Vagina (tissue), 2 donors: Measurements from ENCODE around the gene ATAD1. TPM values are rescaled to one million over a fixed set of nuclear protein-coding genes. Genes with fewer than 3 reads are reported as not detected.

Experiments
- DNase-seq, 2 donors: peaks; one replicate each; pipeline ENCODE4 v3.0.0-alpha.2; 2017; ENCODE audit errors: extremely low spot score in 2 of 2
- H3K27ac ChIP-seq: fragments of 200-600 bp; sonication (generic); one replicate; pipeline ENCODE4 v1.5.1; 2019
- H3K27me3 ChIP-seq: fragments of 200-600 bp; sonication (generic); one replicate; pipeline ENCODE4 v1.5.1; 2019
- H3K36me3 ChIP-seq, 2 donors: fragments of 200-600 bp; sonication (generic); one replicate each; pipeline ENCODE4 v1.5.1; 2017 to 2019
- H3K4me1 ChIP-seq: fragments of 200-600 bp; sonication (generic); one replicate; pipeline ENCODE4 v1.5.1; 2019
- H3K4me3 ChIP-seq, 2 donors: fragments of 200-600 bp; sonication (generic); 1 replicate in 1 of 2; 2 replicates in 1 of 2; pipeline ENCODE4 v1.5.1; 2016 to 2019
- H3K9me3 ChIP-seq: fragments of 200-600 bp; sonication (generic); one replicate; pipeline ENCODE4 v1.5.1; 2019
- CTCF ChIP-seq, 3 experiments: fragments of 450-650 bp in 2 of 3; fragments of 200-600 bp in 1 of 3; sonication (generic) in 1 of 3; IDR thresholded peaks; one replicate each; pipeline ENCODE4 v1.5.1; 2017 to 2019; ENCODE audit warnings: antibody characterized with exemption in 3 of 3, mild to moderate bottlenecking in 2 of 3, moderate library complexity in 2 of 3
- POLR2A ChIP-seq, 2 donors: fragments of 450-650 bp; IDR thresholded peaks; one replicate each; pipeline ENCODE4 v1.6.1; 2017; ENCODE audit warnings: antibody characterized with exemption in 2 of 2, mild to moderate bottlenecking in 2 of 2, moderate library complexity in 2 of 2
- POLR2AphosphoS5 ChIP-seq, 2 donors: sonication (generic); formaldehyde crosslinking; IDR thresholded peaks; one replicate each; pipeline ENCODE4 v1.9.0; 2017; ENCODE audit warnings: antibody characterized with exemption in 2 of 2, mild to moderate bottlenecking in 2 of 2, low read depth in 1 of 2; ENCODE audit not compliant: insufficient read depth in 1 of 2
- intact Hi-C: fragments of 100-400 bp; cut with DNase I; formaldehyde crosslinking; loops from one replicate; pipeline ENCODE4 v1.15.1; 2023
- total RNA-seq: library from RNA; depleted of rRNA; stranded (reverse); fragments of >200 nt; gene quantifications from one replicate; pipeline ENCODE4 v1.2.3, GENCODE V29; 2016

Gene ATAD1
- total RNA-seq, 1 donor from 2014 or later, result 44.7 TPM

- no peak for TF ChIP-seq POLR2A (IDR thresholded peaks at IDR 0.05)
- TF ChIP-seq CTCF (IDR thresholded peaks at IDR 0.05), result no peak
- no peak for TF ChIP-seq POLR2AphosphoS5 (IDR thresholded peaks at IDR 0.05; ENCODE audit: insufficient read depth in 1 of 2, low read depth in 1 of 2)
- no peak overlapping the region for H3K27ac ChIP-seq
- no peaks in the 10 kb centered on the region for H3K27me3 ChIP-seq
- peaks cover 2% of the 10 kb centered on the region for H3K4me1 ChIP-seq
- intact Hi-C loops, result no loop called here
- DNase-seq, result no peak
- no peak overlapping the region for H3K4me3 ChIP-seq
- no peaks in the 10 kb centered on the region for H3K36me3 ChIP-seq
- no peaks in the 10 kb centered on the region for H3K9me3 ChIP-seq
Observed at GRCh38 chr10:87846023-87846422, 28.0 kb upstream of the ATAD1 start.

- DNase-seq, result no peak
- Histone ChIP-seq H3K27ac (no peak overlapping the region), H3K4me1 (no peaks in the 10 kb centered on the region), H3K4me3 (no peak overlapping the region), H3K36me3 (no peaks in the 10 kb centered on the region), H3K9me3 (no peaks in the 10 kb centered on the region), H3K27me3 (no peaks in the 10 kb centered on the region)
- intact Hi-C loops, result no loop called here
- TF ChIP-seq POLR2AphosphoS5 (IDR thresholded peaks at IDR 0.05; ENCODE audit: insufficient read depth in 1 of 2, low read depth in 1 of 2), result no peak
- TF ChIP-seq CTCF (IDR thresholded peaks at IDR 0.05), result no peak
- no peak for TF ChIP-seq POLR2A (IDR thresholded peaks at IDR 0.05)
Observed at GRCh38 chr10:87845624-87845998, 27.6 kb upstream of the ATAD1 start.

- intact Hi-C loops, result no loop called here
Observed at GRCh38 chr10:87844837-87845623, 27.0 kb upstream of the ATAD1 start.

GRCh38 chr10:87843714-87844113 is 25.7 kb upstream of the ATAD1 start:
- Histone ChIP-seq H3K4me3 (no peak overlapping the region), H3K36me3 (no peaks in the 10 kb centered on the region), H3K4me1 (no peaks in the 10 kb centered on the region), H3K27me3 (no peaks in the 10 kb centered on the region), H3K9me3 (no peaks in the 10 kb centered on the region), H3K27ac (no peak overlapping the region)
- intact Hi-C loops, result no loop called here
- TF ChIP-seq CTCF (IDR thresholded peaks at IDR 0.05) (no peak), POLR2A (IDR thresholded peaks at IDR 0.05) (no peak)
- no peak for DNase-seq

More at GRCh38 chr10:87844837-87845623, 27.0 kb upstream of the ATAD1 start:
- no peaks in the 10 kb centered on the region for H3K4me1 ChIP-seq
- DNase-seq, result no peak
- no peaks in the 10 kb centered on the region for H3K36me3 ChIP-seq
- no peak for TF ChIP-seq POLR2A (IDR thresholded peaks at IDR 0.05)
- no peak for TF ChIP-seq CTCF (IDR thresholded peaks at IDR 0.05)
- no peak for TF ChIP-seq POLR2AphosphoS5 (IDR thresholded peaks at IDR 0.05; ENCODE audit: insufficient read depth in 1 of 2, low read depth in 1 of 2)
- H3K27ac ChIP-seq, result no peak overlapping the region
- no peak overlapping the region for H3K4me3 ChIP-seq
- no peaks in the 10 kb centered on the region for H3K9me3 ChIP-seq
- H3K27me3 ChIP-seq, result no peaks in the 10 kb centered on the region

GRCh38 chr10:87842776-87843497 is 24.9 kb upstream of the ATAD1 start:
- H3K27ac ChIP-seq, result no peak overlapping the region
- no peaks in the 10 kb centered on the region for H3K9me3 ChIP-seq
- DNase-seq, result no peak
- TF ChIP-seq CTCF (IDR thresholded peaks at IDR 0.05), result no peak
- no peak for TF ChIP-seq POLR2AphosphoS5 (IDR thresholded peaks at IDR 0.05; ENCODE audit: insufficient read depth in 1 of 2, low read depth in 1 of 2)
- TF ChIP-seq POLR2A (IDR thresholded peaks at IDR 0.05), result no peak
- intact Hi-C loops, result no loop called here
- no peaks in the 10 kb centered on the region for H3K36me3 ChIP-seq
- H3K4me1 ChIP-seq, result no peaks in the 10 kb centered on the region
- H3K4me3 ChIP-seq, result no peak overlapping the region
- H3K27me3 ChIP-seq, result no peaks in the 10 kb centered on the region
